VCaP (cell line): ENCODE measurements around the gene ARHGEF10L.

Experiments used
- H3K27ac ChIP-seq: fragments of 450-650 bp; 2 replicates; pipeline ENCODE4 v1.5.1; 2017
- TF ChIP-seq, protein P1 (sequence below): fragments of 450-650 bp; conservative IDR thresholded peaks from 2 replicates; pipeline ENCODE4 v1.5.1; 2017; ENCODE audit warnings: mild to moderate bottlenecking, moderate library complexity

The ARHGEF10L gene

DNA sequence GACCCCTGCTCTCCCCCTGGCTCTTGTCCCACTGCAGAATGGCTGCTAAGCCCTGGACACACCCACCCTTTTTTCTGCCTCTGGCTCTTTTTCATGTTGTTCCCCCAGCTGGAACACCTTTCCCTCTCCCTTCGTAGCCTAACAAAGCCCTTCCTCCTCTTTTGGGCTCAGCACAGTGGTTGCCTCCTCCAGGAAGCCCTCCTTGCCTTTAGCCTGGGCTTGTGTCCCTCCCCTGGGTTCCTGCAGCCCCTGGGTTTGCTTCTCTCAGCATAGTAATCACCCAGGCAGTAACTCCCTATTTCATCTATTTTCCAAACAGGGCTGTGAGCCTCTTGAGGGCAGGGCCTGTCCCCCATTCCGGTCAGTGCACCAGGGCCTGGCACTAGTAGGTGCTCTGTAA, 195.8 kb downstream of the ARHGEF10L start:
- no peak overlapping the region for H3K27ac ChIP-seq
- TF ChIP-seq, protein P1, sequence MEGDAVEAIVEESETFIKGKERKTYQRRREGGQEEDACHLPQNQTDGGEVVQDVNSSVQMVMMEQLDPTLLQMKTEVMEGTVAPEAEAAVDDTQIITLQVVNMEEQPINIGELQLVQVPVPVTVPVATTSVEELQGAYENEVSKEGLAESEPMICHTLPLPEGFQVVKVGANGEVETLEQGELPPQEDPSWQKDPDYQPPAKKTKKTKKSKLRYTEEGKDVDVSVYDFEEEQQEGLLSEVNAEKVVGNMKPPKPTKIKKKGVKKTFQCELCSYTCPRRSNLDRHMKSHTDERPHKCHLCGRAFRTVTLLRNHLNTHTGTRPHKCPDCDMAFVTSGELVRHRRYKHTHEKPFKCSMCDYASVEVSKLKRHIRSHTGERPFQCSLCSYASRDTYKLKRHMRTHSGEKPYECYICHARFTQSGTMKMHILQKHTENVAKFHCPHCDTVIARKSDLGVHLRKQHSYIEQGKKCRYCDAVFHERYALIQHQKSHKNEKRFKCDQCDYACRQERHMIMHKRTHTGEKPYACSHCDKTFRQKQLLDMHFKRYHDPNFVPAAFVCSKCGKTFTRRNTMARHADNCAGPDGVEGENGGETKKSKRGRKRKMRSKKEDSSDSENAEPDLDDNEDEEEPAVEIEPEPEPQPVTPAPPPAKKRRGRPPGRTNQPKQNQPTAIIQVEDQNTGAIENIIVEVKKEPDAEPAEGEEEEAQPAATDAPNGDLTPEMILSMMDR, result no peak

- no peak overlapping the region for H3K27ac ChIP-seq
- TF ChIP-seq, protein P1, result no peak
Observed at GRCh38 chr1:17735793-17736192, 196.3 kb downstream of the ARHGEF10L start.

- H3K27ac ChIP-seq, result no peak overlapping the region
- TF ChIP-seq, protein P1, result no peak
Observed at GRCh38 chr1:17736625-17737024, 197.1 kb downstream of the ARHGEF10L start.

DNA sequence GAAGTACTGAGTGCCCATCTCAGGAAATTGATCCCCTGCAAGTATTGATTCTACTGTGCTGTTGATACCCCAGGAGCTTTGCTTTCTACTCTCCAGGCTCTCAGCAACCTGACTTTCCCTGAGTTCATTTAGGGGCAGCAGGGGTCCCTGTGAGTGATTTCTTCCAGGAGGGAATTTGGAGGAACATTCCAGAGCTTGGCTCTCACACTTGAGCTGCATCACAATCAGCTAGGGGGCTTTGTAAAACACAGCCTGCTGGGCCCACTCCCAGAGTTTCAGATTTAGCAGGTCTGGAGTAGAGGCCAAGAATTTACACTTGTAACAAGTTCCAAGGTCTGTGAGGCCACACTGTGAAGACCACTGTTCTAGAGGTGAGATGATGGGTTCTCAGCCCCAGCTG, 199.6 kb downstream of the ARHGEF10L start:
- H3K27ac ChIP-seq, result no peak overlapping the region
- TF ChIP-seq, protein P1, result no peak

DNA sequence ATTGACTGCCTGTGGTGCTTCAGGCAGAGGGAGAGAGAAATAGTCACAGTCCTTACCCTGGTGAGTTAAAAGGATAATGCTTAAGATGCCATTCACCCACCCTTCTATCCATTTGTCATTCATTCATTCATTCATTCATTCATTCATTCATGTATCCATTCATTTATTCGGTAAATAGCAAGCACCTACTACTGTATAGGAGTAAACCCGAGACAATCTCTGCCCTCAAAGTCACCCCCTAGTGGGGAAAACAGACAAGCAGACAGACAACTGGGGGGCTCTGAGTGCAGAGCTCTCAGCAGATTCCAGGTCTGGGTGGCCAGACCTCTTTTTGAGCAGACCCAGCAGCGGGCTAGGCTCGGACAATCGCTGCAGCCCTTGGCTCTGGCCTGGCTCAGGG, 201.6 kb downstream of the ARHGEF10L start:
- TF ChIP-seq, protein P1, result no peak
- H3K27ac ChIP-seq, result no peak overlapping the region

GRCh38 chr1:17742583-17742982, 203.1 kb downstream of the ARHGEF10L start:
- TF ChIP-seq, protein P1, result no peak
- H3K27ac ChIP-seq, result no peak overlapping the region

DNA sequence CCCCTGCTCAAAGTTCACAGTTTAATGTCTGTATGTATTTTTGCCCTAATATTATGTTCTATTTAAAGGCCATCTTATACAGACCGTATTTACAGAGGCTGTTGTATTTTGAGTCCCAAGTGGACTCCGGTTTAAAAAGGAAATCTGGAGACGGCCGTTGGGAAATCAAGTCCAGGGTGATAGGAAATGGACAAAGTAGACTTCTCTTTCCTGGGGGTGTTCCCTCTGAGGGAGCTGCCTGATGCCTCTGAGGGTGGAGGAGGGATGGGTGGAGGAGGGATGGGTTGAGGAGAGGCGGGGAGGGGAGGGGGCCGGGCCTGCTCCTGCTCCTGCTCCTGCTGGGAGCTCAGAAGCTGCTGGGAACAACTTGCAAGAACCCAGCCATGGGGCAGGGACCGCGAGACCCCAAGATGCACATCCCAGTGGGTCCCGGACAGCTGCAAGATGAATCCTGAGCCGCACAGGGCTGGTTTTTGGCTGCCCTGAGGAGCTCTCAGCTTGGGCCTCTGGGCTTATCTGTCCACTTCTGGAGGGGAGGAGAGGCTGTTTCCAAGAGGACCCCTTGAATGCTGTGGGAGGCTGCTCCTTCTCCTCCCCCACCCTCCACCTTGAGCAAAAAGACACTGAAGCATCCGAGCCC, 203.6 kb downstream of the ARHGEF10L start:
- TF ChIP-seq, protein P1, result no peak
- H3K27ac ChIP-seq, result no peak overlapping the region
